Ectodermal cell (in vitro differentiated cells): ENCODE data around the gene UGT1A9.

ENCODE experiments used
- H3K27ac ChIP-seq: 2 replicates; pipeline ENCODE4 v1.7.0; 2013; ENCODE audit warnings: mild to moderate bottlenecking, low read depth, low read length; ENCODE audit not compliant: insufficient read depth, poor library complexity, severe bottlenecking
- H3K27me3 ChIP-seq: 2 replicates; pipeline ENCODE4 v1.7.0; 2013; ENCODE audit warnings: mild to moderate bottlenecking, low read length; ENCODE audit not compliant: insufficient read depth, control insufficient read depth, poor library complexity, severe bottlenecking
- H3K36me3 ChIP-seq: one replicate; pipeline ENCODE4 v1.7.0; 2013; ENCODE audit warnings: low read length; ENCODE audit not compliant: control insufficient read depth, insufficient read depth
- H3K4me1 ChIP-seq: one replicate; pipeline ENCODE4 v1.7.0; 2013; ENCODE audit warnings: low read length; ENCODE audit not compliant: control insufficient read depth, insufficient read depth
- H3K4me3 ChIP-seq: 2 replicates; pipeline ENCODE4 v1.7.0; 2013; ENCODE audit warnings: low read depth, low read length, control low read depth; ENCODE audit not compliant: insufficient read depth
- H3K9me3 ChIP-seq: 2 replicates; pipeline ENCODE4 v1.7.0; 2013; ENCODE audit warnings: mild to moderate bottlenecking, low read length, moderate library complexity; ENCODE audit not compliant: control insufficient read depth
- WGBS, 2 experiments: methylation state at CpG; one replicate each; pipeline ENCODE4 v1.1.7; 2013; ENCODE audit warnings: missing lambda C conversion rate in 2 of 2; 5-methylcytosine and 5-hydroxymethylcytosine counted together

The UGT1A9 gene

GRCh38 chr2:233773854-233774253 is 102.2 kb downstream of the UGT1A9 start:
- H3K4me1 ChIP-seq = no peaks in the 10 kb centered on the region
- no peaks in the 10 kb centered on the region for H3K36me3 ChIP-seq
- no peak overlapping the region for H3K27ac ChIP-seq
- no peaks in the 10 kb centered on the region for H3K9me3 ChIP-seq
- WGBS, 2 experiments = 93 to 97% methylated on average over 5 of the region's 5 CpGs
- H3K27me3 ChIP-seq = no peaks in the 10 kb centered on the region
- H3K4me3 ChIP-seq = no peak overlapping the region

- 89 to 90% methylated on average over 6 of the region's 6 CpGs for WGBS, 2 experiments
- H3K27me3 ChIP-seq = no peaks in the 10 kb centered on the region
Observed at GRCh38 chr2:233775414-233775813, 103.7 kb downstream of the UGT1A9 start.

GRCh38 chr2:233778030-233778429 is 106.3 kb downstream of the UGT1A9 start, which contains the start of gene MROH2A:
Gene MROH2A (plus strand): TSS chr2:233778330. CDS start chr2:233779359, 1,029 bp downstream.
- 100% methylated on average over 2 of the region's 2 CpGs for WGBS, 2 experiments
- no peaks in the 10 kb centered on the region for H3K4me1 ChIP-seq

More at GRCh38 chr2:233775414-233775813, 103.7 kb downstream of the UGT1A9 start:
- Histone ChIP-seq H3K36me3 (no peaks in the 10 kb centered on the region), H3K4me3 (no peak overlapping the region), H3K4me1 (no peaks in the 10 kb centered on the region), H3K9me3 (no peaks in the 10 kb centered on the region), H3K27ac (no peak overlapping the region)

GRCh38 chr2:233779722-233780121 is 108.0 kb downstream of the UGT1A9 start:
- Histone ChIP-seq H3K27ac (no peak overlapping the region), H3K9me3 (no peaks in the 10 kb centered on the region), H3K36me3 (no peaks in the 10 kb centered on the region), H3K27me3 (no peaks in the 10 kb centered on the region), H3K4me3 (no peak overlapping the region), H3K4me1 (no peaks in the 10 kb centered on the region)
- WGBS, 2 experiments = 96 to 98% methylated on average over 4 of the region's 4 CpGs

More at GRCh38 chr2:233778030-233778429, 106.3 kb downstream of the UGT1A9 start, which contains the start of gene MROH2A:
- H3K27ac ChIP-seq = no peak within 1 kb of the TSS
- H3K36me3 ChIP-seq = no peaks in the 10 kb centered on the region
- H3K9me3 ChIP-seq = no peaks in the 10 kb centered on the region
- H3K4me3 ChIP-seq = no peak within 1 kb of the TSS
- H3K27me3 ChIP-seq = no peaks in the 10 kb centered on the region

- no peaks in the 10 kb centered on the region for H3K9me3 ChIP-seq
- no peak overlapping the region for H3K27ac ChIP-seq
- H3K4me3 ChIP-seq = no peak overlapping the region
- no peaks in the 10 kb centered on the region for H3K4me1 ChIP-seq
- 80 to 93% methylated on average over 2 to 3 of the region's 4 CpGs for WGBS, 2 experiments
- H3K27me3 ChIP-seq = no peaks in the 10 kb centered on the region
- no peaks in the 10 kb centered on the region for H3K36me3 ChIP-seq
Observed at GRCh38 chr2:233780771-233781170, 109.1 kb downstream of the UGT1A9 start.

- Histone ChIP-seq H3K4me1 (no peaks in the 10 kb centered on the region), H3K27ac (no peak overlapping the region)
- 89 to 96% methylated on average over 7 of the region's 7 CpGs for WGBS, 2 experiments
Observed at GRCh38 chr2:233789554-233789953, 117.9 kb downstream of the UGT1A9 start.

GRCh38 chr2:233791151-233791882 is 119.6 kb downstream of the UGT1A9 start:
- Histone ChIP-seq H3K27me3 (no peaks in the 10 kb centered on the region), H3K36me3 (no peaks in the 10 kb centered on the region), H3K9me3 (no peaks in the 10 kb centered on the region), H3K4me1 (no peaks in the 10 kb centered on the region), H3K4me3 (no peak overlapping the region), H3K27ac (no peak overlapping the region)
- 93 to 94% methylated on average over 18 of the region's 18 CpGs for WGBS, 2 experiments

More at GRCh38 chr2:233789554-233789953, 117.9 kb downstream of the UGT1A9 start:
- Histone ChIP-seq H3K36me3 (no peaks in the 10 kb centered on the region), H3K27me3 (no peaks in the 10 kb centered on the region), H3K4me3 (no peak overlapping the region), H3K9me3 (no peaks in the 10 kb centered on the region)

- Histone ChIP-seq H3K4me1 (no peaks in the 10 kb centered on the region), H3K36me3 (no peaks in the 10 kb centered on the region), H3K9me3 (no peaks in the 10 kb centered on the region), H3K27me3 (no peaks in the 10 kb centered on the region), H3K27ac (no peak overlapping the region), H3K4me3 (no peak overlapping the region)
- 90 to 91% methylated on average over 9 of the region's 9 CpGs for WGBS, 2 experiments
Observed at GRCh38 chr2:233791883-233792329, 120.2 kb downstream of the UGT1A9 start.

- H3K9me3 ChIP-seq = no peaks in the 10 kb centered on the region
Observed at GRCh38 chr2:233792720-233793119, 121.0 kb downstream of the UGT1A9 start.

GRCh38 chr2:233793465-233794127 is 121.9 kb downstream of the UGT1A9 start:
- Histone ChIP-seq H3K36me3 (no peaks in the 10 kb centered on the region), H3K4me3 (no peak overlapping the region), H3K4me1 (no peaks in the 10 kb centered on the region), H3K27me3 (no peaks in the 10 kb centered on the region), H3K9me3 (no peaks in the 10 kb centered on the region), H3K27ac (no peak overlapping the region)
- 93% methylated on average over 18 of the region's 18 CpGs for WGBS, 2 experiments

More at GRCh38 chr2:233792720-233793119, 121.0 kb downstream of the UGT1A9 start:
- no peaks in the 10 kb centered on the region for H3K36me3 ChIP-seq
- WGBS, 2 experiments = 93% methylated on average over 7 of the region's 7 CpGs
- no peaks in the 10 kb centered on the region for H3K27me3 ChIP-seq
- no peak overlapping the region for H3K4me3 ChIP-seq
- H3K27ac ChIP-seq = no peak overlapping the region
- no peaks in the 10 kb centered on the region for H3K4me1 ChIP-seq
